SK-N-SH (cell line): ENCODE results near the gene CYBRD1.

Experiments
- ELF1 ChIP-seq: IDR thresholded peaks from 2 replicates; pipeline ENCODE4 v1.4.0; 2012
- EP300 ChIP-seq, 2 experiments: IDR thresholded peaks; 2 replicates each; pipeline versions ENCODE4 v1.4.0 to v1.6.1; 2012; ENCODE audit warnings: borderline replicate concordance in 1 of 2, low read depth in 1 of 2, low read length in 1 of 2
- FOXM1 ChIP-seq: IDR thresholded peaks from 2 replicates; pipeline ENCODE4 v1.4.0; 2012; ENCODE audit warnings: low read depth, mild to moderate bottlenecking
- MXI1 ChIP-seq: IDR thresholded peaks from 2 replicates; pipeline ENCODE4 v1.6.1; 2012; ENCODE audit warnings: mild to moderate bottlenecking, low read depth, low read length, improper control_type of control experiment
- POLR2AphosphoS5 ChIP-seq: IDR thresholded peaks from 2 replicates; pipeline ENCODE4 v1.6.1; 2012; ENCODE audit warnings: low read depth, low read length
- TAF1 ChIP-seq: IDR thresholded peaks from 2 replicates; pipeline ENCODE4 v1.6.1; 2012; ENCODE audit warnings: low read depth, mild to moderate bottlenecking, low read length, moderate library complexity, borderline replicate concordance
- TF ChIP-seq, protein P1 (sequence below): fragments of 150-350 bp; IDR thresholded peaks from 2 replicates; pipeline ENCODE4 v1.6.1; 2017; ENCODE audit warnings: antibody characterized with exemption, low read length, low read depth, borderline replicate concordance
- TF ChIP-seq, protein P2 (sequence below): fragments of 200-600 bp; sonication (generic); IDR thresholded peaks from 2 replicates; pipeline ENCODE4 v1.6.1; 2017; ENCODE audit warnings: antibody characterized with exemption, mild to moderate bottlenecking, moderate library complexity
- TF ChIP-seq, protein P3 (sequence below): IDR thresholded peaks from 2 replicates; pipeline ENCODE4 v1.4.0; 2012; ENCODE audit warnings: low read depth
- TF ChIP-seq, protein P4 (sequence below): IDR thresholded peaks from 2 replicates; pipeline ENCODE4 v1.4.0; 2012; ENCODE audit warnings: low read depth, borderline replicate concordance

DNA sequence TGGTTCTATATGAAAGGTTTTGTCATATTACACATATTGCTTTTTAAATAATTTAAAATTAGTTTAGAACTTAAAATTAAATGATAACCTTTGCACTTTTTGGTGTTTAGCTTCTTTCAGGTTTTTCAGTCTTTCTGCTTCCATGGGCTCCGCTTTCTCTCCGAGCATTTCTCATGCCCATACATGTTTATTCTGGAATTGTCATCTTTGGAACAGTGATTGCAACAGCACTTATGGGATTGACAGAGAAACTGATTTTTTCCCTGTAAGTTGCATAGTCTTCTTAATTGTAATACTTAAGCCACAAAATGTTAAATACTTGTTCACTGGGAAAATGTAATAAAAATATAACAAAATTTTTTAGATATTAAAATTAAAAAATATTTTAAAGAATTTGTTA, 31.0 kb downstream of the CYBRD1 start:
- TF ChIP-seq, protein P1, sequence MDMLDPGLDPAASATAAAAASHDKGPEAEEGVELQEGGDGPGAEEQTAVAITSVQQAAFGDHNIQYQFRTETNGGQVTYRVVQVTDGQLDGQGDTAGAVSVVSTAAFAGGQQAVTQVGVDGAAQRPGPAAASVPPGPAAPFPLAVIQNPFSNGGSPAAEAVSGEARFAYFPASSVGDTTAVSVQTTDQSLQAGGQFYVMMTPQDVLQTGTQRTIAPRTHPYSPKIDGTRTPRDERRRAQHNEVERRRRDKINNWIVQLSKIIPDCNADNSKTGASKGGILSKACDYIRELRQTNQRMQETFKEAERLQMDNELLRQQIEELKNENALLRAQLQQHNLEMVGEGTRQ = no peak
- TF ChIP-seq POLR2AphosphoS5 = no peak
- TF ChIP-seq, protein P2, sequence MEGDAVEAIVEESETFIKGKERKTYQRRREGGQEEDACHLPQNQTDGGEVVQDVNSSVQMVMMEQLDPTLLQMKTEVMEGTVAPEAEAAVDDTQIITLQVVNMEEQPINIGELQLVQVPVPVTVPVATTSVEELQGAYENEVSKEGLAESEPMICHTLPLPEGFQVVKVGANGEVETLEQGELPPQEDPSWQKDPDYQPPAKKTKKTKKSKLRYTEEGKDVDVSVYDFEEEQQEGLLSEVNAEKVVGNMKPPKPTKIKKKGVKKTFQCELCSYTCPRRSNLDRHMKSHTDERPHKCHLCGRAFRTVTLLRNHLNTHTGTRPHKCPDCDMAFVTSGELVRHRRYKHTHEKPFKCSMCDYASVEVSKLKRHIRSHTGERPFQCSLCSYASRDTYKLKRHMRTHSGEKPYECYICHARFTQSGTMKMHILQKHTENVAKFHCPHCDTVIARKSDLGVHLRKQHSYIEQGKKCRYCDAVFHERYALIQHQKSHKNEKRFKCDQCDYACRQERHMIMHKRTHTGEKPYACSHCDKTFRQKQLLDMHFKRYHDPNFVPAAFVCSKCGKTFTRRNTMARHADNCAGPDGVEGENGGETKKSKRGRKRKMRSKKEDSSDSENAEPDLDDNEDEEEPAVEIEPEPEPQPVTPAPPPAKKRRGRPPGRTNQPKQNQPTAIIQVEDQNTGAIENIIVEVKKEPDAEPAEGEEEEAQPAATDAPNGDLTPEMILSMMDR = no peak
- TF ChIP-seq, protein P3, sequence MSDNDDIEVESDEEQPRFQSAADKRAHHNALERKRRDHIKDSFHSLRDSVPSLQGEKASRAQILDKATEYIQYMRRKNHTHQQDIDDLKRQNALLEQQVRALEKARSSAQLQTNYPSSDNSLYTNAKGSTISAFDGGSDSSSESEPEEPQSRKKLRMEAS = no peak
- TF ChIP-seq MXI1 = no peak
- TF ChIP-seq ELF1 = no peak
- no peak for TF ChIP-seq FOXM1
- TF ChIP-seq, protein P4, sequence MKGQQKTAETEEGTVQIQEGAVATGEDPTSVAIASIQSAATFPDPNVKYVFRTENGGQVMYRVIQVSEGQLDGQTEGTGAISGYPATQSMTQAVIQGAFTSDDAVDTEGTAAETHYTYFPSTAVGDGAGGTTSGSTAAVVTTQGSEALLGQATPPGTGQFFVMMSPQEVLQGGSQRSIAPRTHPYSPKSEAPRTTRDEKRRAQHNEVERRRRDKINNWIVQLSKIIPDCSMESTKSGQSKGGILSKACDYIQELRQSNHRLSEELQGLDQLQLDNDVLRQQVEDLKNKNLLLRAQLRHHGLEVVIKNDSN = no peak
- no peak for TF ChIP-seq TAF1
- TF ChIP-seq EP300 (IDR thresholded peaks at IDR 0.05; ENCODE audit: borderline replicate concordance in 1 of 2, low read depth in 1 of 2, low read length in 1 of 2) = no peak
